Measurements from ENCODE around the gene LAMB2. TPM values are rescaled to one million over a fixed set of nuclear protein-coding genes. Genes with fewer than 3 reads are reported as not detected.
A peak's percentile ranks its signal among the peaks of the same experiment; 100 is the strongest.

LAMB2 gene
- total RNA-seq (2014; rRNA removed; shearing (Covaris generic)) (0.44 TPM in 2 replicates), total RNA-seq (2022) (not detected in 2 replicates), Bru-seq, nascent RNA (not detected), BruChase-seq, experiment 1, labeled RNA remaining after a 6-hour chase (percentile 9 among the genes with signal in this experiment), BruChase-seq, experiment 2, labeled RNA remaining after a 2-hour chase (percentile 15 among the genes with signal in this experiment)
- long read RNA-seq, result 0 reads

DNA sequence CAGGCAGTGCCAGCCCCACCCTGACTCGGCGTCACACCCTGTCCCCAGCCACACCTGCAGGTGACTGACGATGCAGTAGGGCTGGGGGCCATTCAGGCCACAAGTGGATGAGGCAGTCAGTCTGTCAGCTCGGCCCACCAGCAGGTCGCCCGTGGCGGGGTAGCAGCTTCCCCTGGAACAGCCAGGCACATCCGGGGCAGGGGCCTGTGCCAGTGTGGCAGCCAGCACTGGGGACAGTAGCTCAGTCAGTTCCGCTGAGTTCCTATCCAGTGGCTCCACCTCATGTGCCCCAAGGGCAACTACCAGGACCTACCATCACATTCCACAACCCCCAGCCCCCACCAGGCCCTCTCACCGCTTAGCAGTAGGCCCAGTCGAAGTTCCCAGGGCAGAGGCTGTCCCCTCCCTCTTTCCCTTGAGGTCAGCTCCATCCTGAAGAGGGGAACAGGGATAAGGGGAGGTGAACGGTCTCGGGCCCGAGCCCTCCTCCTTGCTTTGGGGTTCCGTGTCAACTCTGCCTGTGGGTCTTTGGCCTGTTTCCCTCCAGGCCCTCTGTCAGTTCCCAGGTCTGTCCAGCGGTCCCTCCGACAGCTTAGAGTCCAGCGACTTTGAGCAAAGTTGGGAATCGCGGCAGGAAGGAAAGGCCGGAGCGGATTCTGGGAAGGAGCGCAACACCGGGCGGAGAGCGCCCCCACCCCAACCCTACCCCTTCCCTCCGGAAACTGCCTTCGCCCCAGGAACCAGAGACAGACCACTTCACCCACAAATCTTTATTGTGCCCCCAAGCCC lies at the start of gene LAMB2:
Gene LAMB2, minus strand, starts transcription at position 614 of the 789 bp plus-strand sequence. Its CDS starts 183 bp downstream, at position 431.
- Histone ChIP-seq H3K79me2 (ENCODE audit: insufficient read depth, low read depth, low read length) (no peaks in the 10 kb centered on the region), H3K4me1 (ENCODE audit: insufficient read depth, low read length, poor library complexity, severe bottlenecking) (peaks cover 9% of the 10 kb centered on the region), H2AFZ (ENCODE audit: low read length) (no peak within 1 kb of the TSS), H3K4me2 (ENCODE audit: low read length) (no peak within 1 kb of the TSS), H3K4me3 (ENCODE audit: low read depth, low read length, poor library complexity, severe bottlenecking) (no peak within 1 kb of the TSS), H3K9me3 (ENCODE audit: low read length) (no peaks in the 10 kb centered on the region), H4K20me1 (ENCODE audit: insufficient read depth, low read length) (no peaks in the 10 kb centered on the region), H3K36me3 (ENCODE audit: insufficient read depth, low read length) (no peaks in the 10 kb centered on the region), H3K9me2 (ENCODE audit: insufficient read depth, low read length) (no peaks in the 10 kb centered on the region), H3K27ac (ENCODE audit: low read depth, low read length, poor library complexity, severe bottlenecking) (no peak within 1 kb of the TSS)
- CTCF ChIA-PET (ENCODE audit: unreplicated experiment), result no interaction called here
- DNase-seq (ENCODE audit: low spot score), result no peak
- BruUV-seq (replicated peaks), result no TSS peak
- no peak for TF ChIP-seq EZH2phosphoT487 (IDR thresholded peaks at IDR 0.05; ENCODE audit: borderline replicate concordance, low read depth, low read length)
- TF ChIP-seq, protein P1, sequence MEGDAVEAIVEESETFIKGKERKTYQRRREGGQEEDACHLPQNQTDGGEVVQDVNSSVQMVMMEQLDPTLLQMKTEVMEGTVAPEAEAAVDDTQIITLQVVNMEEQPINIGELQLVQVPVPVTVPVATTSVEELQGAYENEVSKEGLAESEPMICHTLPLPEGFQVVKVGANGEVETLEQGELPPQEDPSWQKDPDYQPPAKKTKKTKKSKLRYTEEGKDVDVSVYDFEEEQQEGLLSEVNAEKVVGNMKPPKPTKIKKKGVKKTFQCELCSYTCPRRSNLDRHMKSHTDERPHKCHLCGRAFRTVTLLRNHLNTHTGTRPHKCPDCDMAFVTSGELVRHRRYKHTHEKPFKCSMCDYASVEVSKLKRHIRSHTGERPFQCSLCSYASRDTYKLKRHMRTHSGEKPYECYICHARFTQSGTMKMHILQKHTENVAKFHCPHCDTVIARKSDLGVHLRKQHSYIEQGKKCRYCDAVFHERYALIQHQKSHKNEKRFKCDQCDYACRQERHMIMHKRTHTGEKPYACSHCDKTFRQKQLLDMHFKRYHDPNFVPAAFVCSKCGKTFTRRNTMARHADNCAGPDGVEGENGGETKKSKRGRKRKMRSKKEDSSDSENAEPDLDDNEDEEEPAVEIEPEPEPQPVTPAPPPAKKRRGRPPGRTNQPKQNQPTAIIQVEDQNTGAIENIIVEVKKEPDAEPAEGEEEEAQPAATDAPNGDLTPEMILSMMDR (conservative IDR thresholded peaks at IDR 0.05; ENCODE audit: low read length), result no peak
- POLR2A ChIA-PET, result interaction anchor here (0.5 kb wide), 1 partner anchor 1613 kb away, joined by 3 read pairs; no protein-coding TSS in a partner anchor
- intact Hi-C loops (cut with micrococcal nuclease; ENCODE audit: unreplicated experiment), result no loop called here

- no peaks in the 10 kb centered on the region for H3K9me3 ChIP-seq (ENCODE audit: low read length)
- H3K9me2 ChIP-seq (ENCODE audit: insufficient read depth, low read length), result no peaks in the 10 kb centered on the region
- H3K27ac ChIP-seq (ENCODE audit: low read depth, low read length, poor library complexity, severe bottlenecking), result no peak overlapping the region
- TF ChIP-seq, protein P1 (conservative IDR thresholded peaks at IDR 0.05; ENCODE audit: low read length), result no peak
- no peak for TF ChIP-seq EZH2phosphoT487 (IDR thresholded peaks at IDR 0.05; ENCODE audit: borderline replicate concordance, low read depth, low read length)
- ChIA-PET POLR2A (interaction anchor here (0.8 kb wide), 1 partner anchor 24 kb away, joined by 3 read pairs; no protein-coding TSS in a partner anchor), CTCF (ENCODE audit: unreplicated experiment) (no interaction called here)
- intact Hi-C loops (cut with micrococcal nuclease; ENCODE audit: unreplicated experiment), result no loop called here
- no peaks in the 10 kb centered on the region for H3K79me2 ChIP-seq (ENCODE audit: insufficient read depth, low read depth, low read length)
- no peak overlapping the region for H2AFZ ChIP-seq (ENCODE audit: low read length)
- H3K4me1 ChIP-seq (ENCODE audit: insufficient read depth, low read length, poor library complexity, severe bottlenecking), result no peaks in the 10 kb centered on the region
- no peak for DNase-seq (ENCODE audit: low spot score)
- no peaks in the 10 kb centered on the region for H3K36me3 ChIP-seq (ENCODE audit: insufficient read depth, low read length)
- no TSS peak for BruUV-seq (replicated peaks)
- no peaks in the 10 kb centered on the region for H4K20me1 ChIP-seq (ENCODE audit: insufficient read depth, low read length)
- no peak overlapping the region for H3K4me3 ChIP-seq (ENCODE audit: low read depth, low read length, poor library complexity, severe bottlenecking)
- H3K4me2 ChIP-seq (ENCODE audit: low read length), result no peak overlapping the region
Measured at GRCh38 chr3:49181351-49181750, 48.5 kb upstream of the LAMB2 start.

DNA sequence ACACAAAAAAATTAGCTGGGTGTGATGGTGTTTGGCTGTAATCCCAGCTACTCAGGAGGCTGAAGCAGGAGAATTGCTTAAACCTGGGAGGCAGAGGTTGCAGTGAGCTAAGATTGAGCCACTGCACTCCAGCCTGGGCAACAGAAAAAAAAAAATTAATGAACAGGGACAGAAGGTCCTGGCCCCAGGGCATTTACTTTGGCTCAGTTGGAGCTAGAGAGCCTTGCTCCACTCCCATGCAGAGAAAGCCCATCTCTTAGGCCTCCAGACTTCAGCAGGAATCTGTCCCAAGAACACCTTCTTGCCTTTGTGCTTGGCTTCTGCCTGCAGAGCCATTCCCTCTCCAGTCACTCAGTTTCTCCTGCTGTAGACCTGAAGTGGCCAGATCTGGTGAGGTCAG lies 47.3 kb upstream of the LAMB2 start:
- CTCF ChIA-PET (ENCODE audit: unreplicated experiment), result no interaction called here
- H3K9me3 ChIP-seq (ENCODE audit: low read length), result no peaks in the 10 kb centered on the region
- no TSS peak for BruUV-seq (replicated peaks)
- no peak overlapping the region for H3K4me3 ChIP-seq (ENCODE audit: low read depth, low read length, poor library complexity, severe bottlenecking)
- POLR2A ChIA-PET, result no interaction called here
- H3K79me2 ChIP-seq (ENCODE audit: insufficient read depth, low read depth, low read length), result no peaks in the 10 kb centered on the region
- no peaks in the 10 kb centered on the region for H3K4me1 ChIP-seq (ENCODE audit: insufficient read depth, low read length, poor library complexity, severe bottlenecking)
- no peak for TF ChIP-seq EZH2phosphoT487 (IDR thresholded peaks at IDR 0.05; ENCODE audit: borderline replicate concordance, low read depth, low read length)
- TF ChIP-seq, protein P1 (conservative IDR thresholded peaks at IDR 0.05; ENCODE audit: low read length), result no peak
- H4K20me1 ChIP-seq (ENCODE audit: insufficient read depth, low read length), result no peaks in the 10 kb centered on the region
- H2AFZ ChIP-seq (ENCODE audit: low read length), result no peak overlapping the region
- no peak overlapping the region for H3K27ac ChIP-seq (ENCODE audit: low read depth, low read length, poor library complexity, severe bottlenecking)
- H3K9me2 ChIP-seq (ENCODE audit: insufficient read depth, low read length), result no peaks in the 10 kb centered on the region
- H3K4me2 ChIP-seq (ENCODE audit: low read length), result no peak overlapping the region
- DNase-seq (ENCODE audit: low spot score), result no peak
- no peaks in the 10 kb centered on the region for H3K36me3 ChIP-seq (ENCODE audit: insufficient read depth, low read length)
- intact Hi-C loops (cut with micrococcal nuclease; ENCODE audit: unreplicated experiment), result no loop called here

Measured in OCI-LY7 (cell line).